AML-193 (cell line): ENCODE results near the gene GTF2F2.
"Not testable (repeated sequence)": the region's sequence is repeated elsewhere in the genome, so short reads cannot be mapped to it uniquely, and the experiment has no call there.

ENCODE experiments used
- DNase-seq, 2 experiments: peaks; one replicate each; lab custom pipeline; 2025; lab: John Stamatoyannopoulos, UW

GTF2F2 gene

GRCh38 chr13:45215392-45216077, 95.2 kb downstream of the GTF2F2 start:
- DNase-seq, result no peak

DNA sequence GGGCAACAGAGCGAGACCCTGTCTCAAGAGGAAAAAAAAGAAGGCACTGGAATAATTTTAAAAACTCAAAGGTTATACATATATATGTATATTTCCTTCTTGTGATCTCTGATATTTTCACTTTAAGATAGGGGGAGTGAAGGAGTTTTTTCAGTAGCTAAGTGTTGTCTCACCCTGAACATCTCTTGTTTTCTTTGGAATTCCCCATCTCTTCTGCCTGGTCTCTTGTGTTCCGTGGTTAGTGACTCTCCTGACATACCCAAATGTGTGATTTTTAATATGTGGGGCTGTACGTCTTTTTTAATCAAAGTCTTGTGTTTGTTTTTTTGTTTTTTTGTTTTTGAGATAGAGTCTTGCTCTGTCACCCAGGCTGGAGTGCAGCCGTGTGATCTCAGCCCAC, 95.9 kb downstream of the GTF2F2 start:
- no peak for DNase-seq

- no peak for DNase-seq
Observed at GRCh38 chr13:45218689-45219088, 98.4 kb downstream of the GTF2F2 start.

DNA sequence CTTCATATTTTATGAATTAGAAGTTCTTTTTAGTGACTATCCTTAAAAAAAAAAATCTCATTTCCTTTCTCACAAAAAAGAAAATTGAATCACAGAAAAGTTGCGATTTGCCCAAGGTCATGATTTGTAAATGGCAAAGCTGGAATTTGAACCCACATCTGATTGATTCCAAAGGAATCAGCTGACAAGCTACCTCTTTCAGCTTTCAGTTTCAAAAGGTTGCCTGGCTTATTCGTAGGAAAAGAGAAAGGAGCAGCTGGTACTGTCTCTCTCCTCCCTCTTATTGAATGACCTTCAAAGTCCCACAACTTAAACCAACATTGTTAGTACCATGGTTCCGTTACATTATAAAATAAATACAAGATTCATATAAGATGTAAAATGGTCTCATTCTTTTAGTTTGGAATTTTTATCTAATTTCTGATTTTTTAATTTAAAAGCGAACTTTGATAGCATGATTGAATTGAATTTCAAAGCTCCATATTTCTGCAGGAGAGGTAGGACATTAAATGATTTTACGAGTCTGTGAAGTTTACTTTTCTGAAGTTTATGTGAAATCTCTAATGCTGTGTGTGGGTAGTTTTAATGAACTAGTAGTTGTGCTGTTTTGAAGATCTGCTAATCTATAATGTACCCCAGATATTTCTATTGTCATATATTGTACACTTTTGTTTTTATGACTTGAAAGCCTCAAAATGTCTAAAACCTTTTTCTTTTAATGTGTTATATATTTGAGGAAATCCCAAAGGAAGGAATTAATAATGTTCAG, 99.0 kb downstream of the GTF2F2 start:
- no peak for DNase-seq

GRCh38 chr13:45219938-45220375, 99.6 kb downstream of the GTF2F2 start:
- DNase-seq, result peak; percentile 62 to 81

GRCh38 chr13:45220403-45220802, 100.1 kb downstream of the GTF2F2 start:
- DNase-seq, result no peak

DNA sequence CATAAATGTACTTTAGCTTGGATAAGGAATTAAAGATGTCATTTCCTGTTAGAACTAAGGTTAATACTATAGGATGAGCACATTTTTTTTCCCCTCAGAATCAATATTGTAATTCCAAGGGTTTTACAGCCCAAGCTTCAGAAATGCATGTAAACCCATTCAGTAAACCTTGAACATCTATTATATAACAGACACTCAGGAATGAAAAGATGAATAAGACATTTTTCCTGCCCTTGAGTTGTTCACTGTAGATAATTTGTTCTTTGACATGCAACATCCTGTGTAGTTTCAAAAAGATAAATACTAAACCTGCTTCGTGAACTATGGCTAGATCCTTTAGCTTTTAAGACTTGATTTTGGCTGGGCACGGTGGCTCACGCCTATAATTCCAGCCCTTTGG, 102.2 kb downstream of the GTF2F2 start:
- DNase-seq, result no peak

DNA sequence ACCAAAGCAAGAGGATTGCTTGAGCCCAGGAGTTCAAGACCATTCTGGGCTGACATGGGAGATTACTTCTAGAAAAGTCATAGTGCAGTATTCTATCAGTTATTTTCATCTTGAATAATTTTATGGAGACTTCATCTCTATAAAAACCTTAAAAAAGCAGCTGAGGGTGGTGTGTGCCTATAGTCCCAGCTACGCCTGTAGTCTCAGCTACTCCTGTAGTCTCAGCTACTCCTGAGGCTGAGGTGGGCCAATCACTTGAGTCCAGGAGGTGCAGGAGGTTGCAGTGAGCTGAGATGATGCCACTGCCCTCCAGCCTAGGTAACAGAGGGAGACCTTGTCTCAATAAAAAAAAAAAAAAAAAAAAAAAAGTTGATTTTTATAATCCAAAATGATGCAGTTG, 102.6 kb downstream of the GTF2F2 start:
- no peak for DNase-seq

- DNase-seq, result no peak
Observed at GRCh38 chr13:45224176-45224575, 103.9 kb downstream of the GTF2F2 start.

- DNase-seq, result no peak
Observed at GRCh38 chr13:45225370-45225769, 105.1 kb downstream of the GTF2F2 start.

DNA sequence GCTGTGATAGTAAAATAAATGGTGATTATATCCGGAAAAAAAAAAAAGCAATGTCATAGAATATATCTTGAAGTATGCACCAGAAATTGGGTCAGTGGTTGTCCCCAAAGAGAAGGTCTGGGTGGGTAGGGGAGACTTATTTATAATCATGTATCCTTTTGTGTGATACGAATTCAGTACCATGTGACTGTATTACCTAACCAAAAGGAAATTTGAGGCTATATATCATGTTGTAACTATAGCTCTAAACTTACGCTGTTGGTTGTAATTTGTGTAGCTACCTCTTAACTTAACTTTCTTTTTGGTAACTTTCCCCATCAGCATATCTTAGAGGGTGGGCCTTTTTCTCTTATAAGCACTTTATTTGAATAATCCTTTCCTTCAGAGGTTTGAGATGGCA, 105.7 kb downstream of the GTF2F2 start:
- peak; percentile 23 to 27 for DNase-seq

DNA sequence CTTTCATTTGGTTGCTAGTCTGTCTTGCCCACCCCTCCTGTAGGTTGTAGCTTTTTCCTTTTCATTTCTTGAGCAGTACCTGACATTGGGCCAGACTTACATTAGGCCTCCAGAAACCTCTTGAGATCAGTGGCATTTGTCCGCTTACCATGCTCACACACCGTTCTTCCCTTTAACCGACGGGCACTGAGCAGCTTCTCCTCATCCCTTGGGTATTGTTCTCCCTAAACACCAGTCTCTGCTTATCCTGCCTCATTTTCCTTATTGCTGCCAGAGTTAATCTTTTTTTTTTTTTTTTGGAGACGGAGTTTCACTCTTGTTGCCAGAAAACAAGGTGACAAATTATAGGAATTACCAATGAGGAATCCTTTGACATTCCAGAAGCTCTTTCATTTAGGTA, 107.7 kb downstream of the GTF2F2 start:
- DNase-seq, result no peak

GRCh38 chr13:45229172-45229571, 108.9 kb downstream of the GTF2F2 start:
- DNase-seq, result no peak

GRCh38 chr13:45231305-45231704, 111.0 kb downstream of the GTF2F2 start:
- DNase-seq, result no peak

DNA sequence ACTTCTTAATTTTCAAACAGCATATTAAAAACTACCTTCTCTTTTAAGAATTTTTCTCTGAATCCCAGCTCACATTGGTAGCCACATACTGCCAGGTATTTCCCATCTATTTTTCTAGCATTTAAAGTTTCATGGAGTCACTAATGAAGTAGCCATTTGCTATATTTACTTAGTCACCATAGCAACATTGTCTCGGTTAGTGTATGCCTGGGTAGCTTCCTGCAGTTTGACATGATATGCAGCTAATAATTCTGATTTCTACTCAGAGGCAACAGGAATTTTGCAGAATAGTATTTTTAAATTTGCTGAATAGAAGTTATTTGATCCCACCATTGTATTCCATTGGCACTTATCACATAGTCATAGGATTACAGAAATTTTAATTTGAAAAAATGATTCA, 111.4 kb downstream of the GTF2F2 start:
- no peak for DNase-seq

DNA sequence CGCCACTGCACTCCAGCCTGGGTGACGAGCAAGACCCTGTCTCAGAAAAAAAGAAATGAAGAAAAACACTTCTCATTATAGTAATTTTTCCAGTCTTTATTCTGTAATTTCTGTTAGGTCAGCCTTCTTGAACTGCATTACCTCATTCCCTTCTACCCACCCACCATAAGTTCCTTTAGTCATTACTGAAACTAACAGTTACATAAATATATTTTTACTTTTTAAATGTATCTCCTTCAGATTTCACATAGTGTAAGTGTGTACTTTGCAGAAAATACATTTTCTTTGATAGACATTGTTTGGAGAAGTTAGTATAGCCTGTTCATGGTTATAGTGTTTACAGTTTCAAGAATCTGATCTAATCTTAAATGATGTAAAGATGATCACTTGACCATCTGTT, 112.3 kb downstream of the GTF2F2 start:
- DNase-seq, result no peak

DNA sequence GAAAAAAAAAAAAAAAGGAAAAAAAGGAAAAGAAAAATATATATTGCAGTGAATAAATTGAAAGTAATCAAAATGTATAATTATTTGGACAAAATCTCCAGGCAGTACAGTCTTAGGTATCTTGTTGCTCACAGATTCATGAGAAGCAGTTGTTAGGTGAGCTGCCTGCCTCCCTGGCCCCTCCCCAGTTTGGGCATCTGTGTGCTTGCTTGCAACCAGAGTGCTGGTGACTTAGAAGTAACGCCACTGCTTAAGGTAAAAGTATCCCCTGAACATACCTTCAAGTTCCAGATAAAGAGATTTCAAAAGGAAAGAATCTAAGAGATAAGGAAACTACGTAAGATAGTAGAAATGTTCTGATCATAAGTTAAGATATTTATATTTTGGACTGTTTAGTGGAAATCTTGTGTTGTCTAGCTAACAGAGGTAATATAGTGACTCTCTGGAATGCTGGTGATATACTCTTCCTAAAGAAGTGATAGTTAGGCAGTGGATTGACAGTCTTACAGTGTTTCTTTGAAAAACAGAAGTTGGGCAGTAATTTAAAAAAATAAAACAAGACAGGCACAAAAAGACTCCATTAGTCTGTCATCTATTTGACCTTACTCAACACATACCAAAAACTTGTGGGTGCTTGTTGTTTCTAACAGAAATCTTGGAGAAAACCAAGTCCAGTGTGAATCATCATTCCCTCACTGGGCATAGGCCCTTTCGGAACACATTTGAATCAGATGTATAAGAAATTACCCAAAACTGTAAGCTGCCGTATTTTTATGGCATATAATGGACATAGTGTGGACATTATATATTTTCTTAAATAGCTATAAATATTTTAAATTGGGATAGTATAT, 118.9 kb downstream of the GTF2F2 start:
- no peak for DNase-seq

DNA sequence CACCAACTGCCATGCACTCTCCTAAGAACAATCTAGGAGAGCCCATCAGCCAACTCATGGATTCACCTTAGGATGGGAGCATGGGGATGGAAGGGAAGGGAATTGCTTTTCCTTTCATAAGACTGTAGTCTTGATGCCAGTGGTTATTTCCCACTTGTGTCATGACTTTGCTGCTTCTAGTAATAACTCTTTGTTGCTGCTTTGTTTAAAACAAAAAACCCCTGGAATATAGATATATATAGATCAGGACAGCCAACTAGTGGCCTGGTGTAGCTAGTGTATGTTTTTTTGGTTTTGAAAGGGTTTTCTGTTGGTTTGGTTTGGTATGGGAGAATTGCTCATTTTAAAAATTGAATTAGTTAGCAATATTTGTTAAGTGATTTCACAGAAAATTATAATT, 119.8 kb downstream of the GTF2F2 start:
- no peak for DNase-seq

DNA sequence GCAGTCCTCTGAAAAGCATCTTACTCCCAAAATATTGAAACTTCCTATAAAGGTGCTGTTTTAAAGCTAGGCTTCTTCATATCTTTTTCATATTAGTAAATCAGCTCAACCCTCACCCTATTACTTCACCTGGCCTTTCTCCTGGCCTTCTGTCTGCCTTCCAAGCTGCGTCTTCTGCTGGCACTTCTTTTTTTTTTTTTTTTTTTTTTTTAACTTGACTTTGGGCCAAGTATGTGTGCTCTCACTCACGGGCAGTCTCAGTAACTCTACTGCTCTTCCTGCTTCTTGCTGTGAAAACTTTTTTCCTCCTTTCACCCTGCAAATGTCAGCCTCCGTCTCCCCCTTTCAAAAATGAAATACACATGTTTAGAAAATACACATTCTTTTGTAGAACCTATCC, 121.8 kb downstream of the GTF2F2 start:
- DNase-seq, result peak; percentile 30 to 34

DNA sequence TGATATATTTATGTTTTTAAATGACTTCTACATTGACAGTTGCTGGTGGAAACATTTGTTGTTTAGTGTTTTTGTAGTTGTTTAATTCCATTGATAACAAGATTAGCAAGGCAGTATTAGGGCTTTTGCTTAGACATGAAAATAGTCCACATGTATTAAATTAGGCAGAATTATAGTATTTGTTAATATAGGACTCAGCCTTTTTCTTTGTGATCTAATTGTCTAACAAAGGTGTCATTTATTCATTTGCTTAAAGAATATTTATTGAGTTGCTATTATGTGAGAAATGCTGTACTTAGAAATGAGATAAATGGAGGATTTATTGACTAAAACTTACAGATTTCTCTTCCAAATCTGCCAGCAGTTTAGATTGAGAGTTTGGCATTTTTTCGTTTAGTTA, 122.2 kb downstream of the GTF2F2 start:
- no peak for DNase-seq

DNA sequence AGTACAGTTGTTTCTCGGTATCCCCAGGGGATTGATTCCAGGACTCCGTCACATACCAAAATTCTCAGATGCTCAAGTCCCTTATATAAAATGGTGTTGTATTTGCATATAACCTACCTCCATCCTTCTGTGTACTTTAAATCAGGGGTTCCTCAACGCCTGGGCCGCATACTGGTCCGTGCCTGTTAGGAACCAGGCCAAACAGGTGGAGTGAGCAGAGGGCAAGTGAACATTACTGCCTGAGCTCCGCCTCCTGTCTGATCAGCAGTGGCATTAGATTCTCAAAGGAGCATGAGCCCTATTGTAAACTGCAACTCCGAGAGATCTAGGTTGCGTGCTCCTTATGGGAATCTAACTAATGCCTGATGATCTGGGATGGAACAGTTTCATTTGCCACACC, 122.8 kb downstream of the GTF2F2 start:
- DNase-seq, result no peak

GRCh38 chr13:45244736-45245135, 124.4 kb downstream of the GTF2F2 start:
- DNase-seq, result not testable (repeated sequence)

DNA sequence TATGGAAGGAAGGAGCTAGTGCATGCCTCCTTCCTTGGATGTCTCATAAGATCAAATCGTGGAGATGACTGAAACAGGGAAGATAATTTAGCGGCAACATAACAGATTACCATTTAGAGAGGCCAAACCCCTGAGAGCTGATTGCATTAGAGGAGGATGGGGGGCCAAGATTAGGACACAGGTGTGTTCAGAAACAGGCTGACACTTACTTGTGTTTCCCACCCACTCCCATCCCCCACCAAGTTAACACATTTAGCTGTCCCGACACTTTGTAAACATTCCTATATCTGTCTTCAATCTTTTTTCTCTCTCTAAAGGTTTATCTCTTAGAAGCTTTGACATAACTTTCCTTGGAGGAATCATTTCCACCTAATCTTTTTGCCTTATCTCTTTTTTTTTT, 129.4 kb downstream of the GTF2F2 start:
- no peak for DNase-seq
